Keratinocyte (primary cell): Measurements from ENCODE around the gene ACOT6.

Source experiments
- CTCF ChIP-seq, 3 experiments: IDR thresholded peaks in 1 of 3; conservative IDR thresholded peaks in 1 of 3; optimal IDR thresholded peaks in 1 of 3; 2 replicates in 2 of 3; 3 replicates in 1 of 3; pipeline versions ENCODE3 to v1.5.1; 2011; ENCODE audit warnings: low read length in 3 of 3, mild to moderate bottlenecking in 3 of 3, moderate library complexity in 2 of 3, control low read depth in 1 of 3, inconsistent platforms in 1 of 3; ENCODE audit not compliant: insufficient read depth in 2 of 3; ENCODE audit errors: extremely low read depth in 1 of 3
- EZH2 ChIP-seq: IDR thresholded peaks from one replicate; pipeline ENCODE4 v1.6.1; 2012; ENCODE audit warnings: inconsistent platforms, mild to moderate bottlenecking, low read length, moderate library complexity

DNA sequence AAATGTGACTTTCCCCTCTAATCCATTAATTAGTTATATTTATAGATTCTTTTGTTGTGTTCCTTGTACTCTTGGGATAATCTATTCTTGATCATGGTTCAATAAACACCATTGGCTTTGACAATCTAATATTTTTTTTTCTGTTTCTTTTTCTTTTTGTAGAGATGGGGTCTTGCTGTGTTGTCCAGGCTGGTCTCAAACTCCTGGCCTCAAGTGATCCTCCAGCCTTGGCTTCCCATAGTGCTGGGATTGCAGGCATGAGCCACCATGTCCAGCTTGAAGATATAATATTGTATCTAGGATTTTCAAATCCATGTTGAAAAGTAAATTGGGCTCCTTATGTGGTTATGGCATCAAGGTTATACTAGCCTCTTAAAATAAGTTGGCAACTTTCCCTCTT is 38.7 kb downstream of the ACOT6 start:
- TF ChIP-seq CTCF (optimal IDR thresholded peaks at IDR 0.05 in 1 of 3, IDR thresholded peaks at IDR 0.05 in 1 of 3, conservative IDR thresholded peaks at IDR 0.05 in 1 of 3; ENCODE audit: extremely low read depth in 1 of 3, insufficient read depth in 2 of 3, low read length in 3 of 3) (no peak), EZH2 (no peak)
